ENCODE measurements around the gene AXIN1. TPM values are rescaled to one million over a fixed set of nuclear protein-coding genes. Genes with fewer than 3 reads are reported as not detected.
"Not testable (repeated sequence)": the region's sequence is repeated elsewhere in the genome, so short reads cannot be mapped to it uniquely, and the experiment has no call there.

The AXIN1 gene
- total RNA-seq, 1 experiment from 2014 or later = 43.7 TPM

- BruUV-seq (replicated peaks) = no TSS peak
- intact Hi-C loops (cut with micrococcal nuclease) = loop anchor here (2.0 kb wide), 1 partner anchor 134 kb away; the partner anchor contains the start of gene LUC7L
- CTCF ChIA-PET = interaction anchor here (0.6 to 2.5 kb wide), 13 partner anchors 12 to 1534 kb away, joined by 3 to 34 read pairs (median 5); no protein-coding TSS in a partner anchor
- H3K4me1 Mint-ChIP-seq (ENCODE audit: insufficient read depth, unreplicated experiment) = no peaks in the 10 kb centered on the region
- no peak overlapping the region for H3K27ac Mint-ChIP-seq (ENCODE audit: low read depth, unreplicated experiment)
- no peak for TF ChIP-seq CTCF (IDR thresholded peaks at IDR 0.05; ENCODE audit: unreplicated experiment)
- no peaks in the 10 kb centered on the region for H3K9me3 Mint-ChIP-seq (ENCODE audit: unreplicated experiment)
- no peak overlapping the region for H3K4me3 Mint-ChIP-seq (ENCODE audit: unreplicated experiment)
- H3K36me3 Mint-ChIP-seq (ENCODE audit: insufficient read depth, unreplicated experiment) = peaks cover 10% of the 10 kb centered on the region
- DNase-seq (ENCODE audit: unreplicated experiment) = no peak
- POLR2A ChIA-PET = no interaction called here
- H3K27me3 Mint-ChIP-seq (ENCODE audit: insufficient read depth, unreplicated experiment) = no peaks in the 10 kb centered on the region
Measured at GRCh38 chr16:363110-363765, 10.7 kb upstream of the AXIN1 start.

GRCh38 chr16:362702-362999, 10.1 kb upstream of the AXIN1 start:
- ChIA-PET POLR2A (interaction anchor here (1.2 to 1.5 kb wide), 2 partner anchors 8 to 134 kb away, joined by 6 to 11 read pairs; partner anchors contain the start of gene LUC7L), CTCF (interaction anchor here (0.6 to 2.5 kb wide), 26 partner anchors 9 to 1535 kb away, joined by 3 to 34 read pairs (median 4); no protein-coding TSS in a partner anchor)
- not testable (repeated sequence) for H3K9me3 Mint-ChIP-seq (ENCODE audit: unreplicated experiment); H3K4me3 Mint-ChIP-seq (ENCODE audit: unreplicated experiment); H3K27me3 Mint-ChIP-seq (ENCODE audit: insufficient read depth, unreplicated experiment); H3K4me1 Mint-ChIP-seq (ENCODE audit: insufficient read depth, unreplicated experiment); H3K27ac Mint-ChIP-seq (ENCODE audit: low read depth, unreplicated experiment); BruUV-seq (replicated peaks); DNase-seq (ENCODE audit: unreplicated experiment)
- peaks cover 10% of the 10 kb centered on the region for H3K36me3 Mint-ChIP-seq (ENCODE audit: insufficient read depth, unreplicated experiment)
- intact Hi-C loops (cut with micrococcal nuclease) = loop anchor here (1.0 to 2.0 kb wide), 3 partner anchors 134 to 297 kb away; partner anchors contain the start of gene LUC7L

DNA sequence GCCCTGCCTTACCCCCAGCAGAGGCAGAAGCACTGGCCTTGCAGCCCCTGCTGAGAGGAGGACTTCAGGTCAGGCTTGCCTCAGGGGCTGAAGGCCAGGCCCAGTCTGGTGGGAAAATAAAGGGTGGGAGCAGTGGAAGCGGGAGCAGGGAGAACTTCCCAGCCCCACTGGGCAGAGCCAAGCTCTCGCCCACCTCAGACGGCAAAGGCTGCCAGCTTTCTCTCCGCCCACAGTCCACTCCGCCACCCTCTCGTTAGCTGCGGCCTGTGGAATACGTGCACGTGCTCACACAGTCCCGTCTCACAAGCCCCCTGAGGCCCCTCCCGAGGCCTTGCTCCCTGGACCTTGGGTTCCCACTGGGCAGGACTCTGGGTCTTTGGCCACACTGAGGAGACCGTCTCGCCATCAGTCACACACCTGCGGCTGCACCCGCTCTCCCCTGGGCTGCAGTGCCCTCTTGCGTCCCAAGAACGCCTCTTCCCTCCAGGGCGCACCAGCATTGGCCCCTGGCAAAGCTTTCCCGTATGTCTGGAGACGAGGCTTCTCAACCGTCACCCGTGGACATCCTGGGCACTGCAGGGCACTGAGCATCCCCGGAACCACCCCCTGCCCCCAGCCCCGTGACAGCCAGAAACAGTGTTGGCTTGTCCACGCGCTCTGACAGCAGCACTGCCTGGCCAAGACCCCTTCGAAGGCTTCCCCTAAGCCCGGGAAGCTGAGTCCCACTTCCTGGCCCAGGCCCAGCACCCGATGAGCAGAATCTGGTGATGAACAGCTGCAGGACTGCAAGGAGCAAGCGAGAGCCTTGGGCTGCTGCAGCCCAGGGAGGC, 9.6 kb upstream of the AXIN1 start:
- peak; percentile 86 for DNase-seq (ENCODE audit: unreplicated experiment)
- CTCF ChIA-PET = interaction anchor here (0.6 to 2.5 kb wide), 37 partner anchors 10 to 1536 kb away, joined by 3 to 34 read pairs (median 4); no protein-coding TSS in a partner anchor
- peak; percentile 92 for TF ChIP-seq CTCF (IDR thresholded peaks at IDR 0.05; ENCODE audit: unreplicated experiment)
- POLR2A ChIA-PET = interaction anchor here (0.7 to 1.6 kb wide), 5 partner anchors 8 to 290 kb away, joined by 3 to 11 read pairs (median 6); partner anchors contain the start of genes LUC7L and RHBDF1
- H3K4me1 Mint-ChIP-seq (ENCODE audit: insufficient read depth, unreplicated experiment) = no peaks in the 10 kb centered on the region
- intact Hi-C loops (cut with micrococcal nuclease) = loop anchor here (1.0 to 2.0 kb wide), 3 partner anchors 133 to 297 kb away; partner anchors contain the start of gene LUC7L
- H3K4me3 Mint-ChIP-seq (ENCODE audit: unreplicated experiment) = no peak overlapping the region
- no TSS peak for BruUV-seq (replicated peaks)
- H3K36me3 Mint-ChIP-seq (ENCODE audit: insufficient read depth, unreplicated experiment) = peaks cover 5% of the 10 kb centered on the region
- no peak overlapping the region for H3K27ac Mint-ChIP-seq (ENCODE audit: low read depth, unreplicated experiment)
- H3K9me3 Mint-ChIP-seq (ENCODE audit: unreplicated experiment) = no peaks in the 10 kb centered on the region
- no peaks in the 10 kb centered on the region for H3K27me3 Mint-ChIP-seq (ENCODE audit: insufficient read depth, unreplicated experiment)

GRCh38 chr16:361341-361871, 8.9 kb upstream of the AXIN1 start:
- Mint-ChIP-seq H3K9me3 (ENCODE audit: unreplicated experiment) (no peaks in the 10 kb centered on the region), H3K4me1 (ENCODE audit: insufficient read depth, unreplicated experiment) (no peaks in the 10 kb centered on the region), H3K36me3 (ENCODE audit: insufficient read depth, unreplicated experiment) (no peaks in the 10 kb centered on the region), H3K27ac (ENCODE audit: low read depth, unreplicated experiment) (no peak overlapping the region), H3K27me3 (ENCODE audit: insufficient read depth, unreplicated experiment) (no peaks in the 10 kb centered on the region), H3K4me3 (ENCODE audit: unreplicated experiment) (no peak overlapping the region)
- intact Hi-C loops (cut with micrococcal nuclease) = no loop called here
- ChIA-PET CTCF (interaction anchor here (0.6 to 2.5 kb wide), 25 partner anchors 10 to 296 kb away, joined by 3 to 34 read pairs (median 4); no protein-coding TSS in a partner anchor), POLR2A (interaction anchor here (1.0 to 1.6 kb wide), 4 partner anchors 9 to 289 kb away, joined by 3 to 11 read pairs (median 4); partner anchors contain the start of genes LUC7L, MRPL28 and RHBDF1)
- no TSS peak for BruUV-seq (replicated peaks)
- no peak for TF ChIP-seq CTCF (IDR thresholded peaks at IDR 0.05; ENCODE audit: unreplicated experiment)
- DNase-seq (ENCODE audit: unreplicated experiment) = no peak
